Endothelial cell of umbilical vein (primary cell): ENCODE measurements around the gene FBXO11.

ENCODE experiments used
- CTCF ChIP-seq, 2 donors: IDR thresholded peaks; 1 replicate in 1 of 2; 2 replicates in 1 of 2; pipeline ENCODE4 v1.5.1; 2011; ENCODE audit warnings: low read length in 2 of 2, mild to moderate bottlenecking in 2 of 2, moderate library complexity in 2 of 2, control low read depth in 1 of 2, inconsistent platforms in 1 of 2, low read depth in 1 of 2; ENCODE audit not compliant: insufficient read depth in 1 of 2; ENCODE audit errors: extremely low read depth in 1 of 2
- EZH2 ChIP-seq: IDR thresholded peaks from 2 replicates; pipeline ENCODE4 v1.6.1; 2012; ENCODE audit warnings: borderline replicate concordance, low read depth, mild to moderate bottlenecking, moderate library complexity, low read length, inconsistent platforms; ENCODE audit not compliant: severe bottlenecking
- POLR2A ChIP-seq: IDR thresholded peaks from 2 replicates; pipeline ENCODE4 v1.6.1; 2012; ENCODE audit warnings: low read depth, mild to moderate bottlenecking, control low read depth, low read length
- POLR2AphosphoS5 ChIP-seq: IDR thresholded peaks from 2 replicates; pipeline ENCODE4 v1.6.1; 2012; ENCODE audit warnings: low read depth, mild to moderate bottlenecking, control low read depth, low read length, moderate library complexity; ENCODE audit not compliant: insufficient read depth

GRCh38 chr2:47744074-47744473 is 162.2 kb downstream of the FBXO11 start:
- TF ChIP-seq CTCF (IDR thresholded peaks at IDR 0.05; ENCODE audit: extremely low read depth in 1 of 2, insufficient read depth in 1 of 2, low read depth in 1 of 2, low read length in 2 of 2) (no peak), POLR2AphosphoS5 (no peak), EZH2 (no peak), POLR2A (no peak)
